H9 (cell line): ENCODE measurements around the gene MYL11. TPM values are rescaled to one million over a fixed set of nuclear protein-coding genes. Genes with fewer than 3 reads are reported as not detected.
A peak's percentile ranks its signal among the peaks of the same experiment; 100 is the strongest.

ENCODE experiments used
- DNase-seq: peaks from one replicate; pipeline ENCODE4 v3.0.0-alpha.2; 2017
- H2AFZ ChIP-seq: one replicate; pipeline ENCODE4 v1.6.1; 2013; ENCODE audit warnings: mild to moderate bottlenecking, low read length, control low read depth, moderate library complexity
- H2AK5ac ChIP-seq: 2 replicates; pipeline ENCODE4 v1.6.1; 2013; ENCODE audit warnings: low read length, control low read depth, mixed read lengths; ENCODE audit not compliant: insufficient read length
- H2BK120ac ChIP-seq: one replicate; pipeline ENCODE4 v1.6.1; 2013; ENCODE audit warnings: low read depth, mild to moderate bottlenecking, low read length, control low read depth, inconsistent platforms; ENCODE audit not compliant: poor library complexity, severe bottlenecking
- H2BK12ac ChIP-seq: 2 replicates; pipeline ENCODE4 v1.6.1; 2013; ENCODE audit warnings: low read length, control low read depth, mixed read lengths, low read depth; ENCODE audit not compliant: insufficient read length
- H2BK15ac ChIP-seq: 2 replicates; pipeline ENCODE4 v1.6.1; 2013; ENCODE audit warnings: low read depth, low read length, control low read depth
- H2BK20ac ChIP-seq: one replicate; pipeline ENCODE4 v1.6.1; 2013; ENCODE audit warnings: low read depth, mild to moderate bottlenecking, low read length, control low read depth, inconsistent platforms; ENCODE audit not compliant: poor library complexity, severe bottlenecking
- H2BK5ac ChIP-seq: 2 replicates; pipeline ENCODE4 v1.6.1; 2013; ENCODE audit warnings: low read length, control low read depth, mixed read lengths; ENCODE audit not compliant: insufficient read length
- H3K14ac ChIP-seq: 2 replicates; pipeline ENCODE4 v1.6.1; 2013; ENCODE audit warnings: low read length, control low read depth; ENCODE audit not compliant: insufficient read depth
- H3K18ac ChIP-seq: 2 replicates; pipeline ENCODE4 v1.6.1; 2013; ENCODE audit warnings: low read depth, mild to moderate bottlenecking, mixed read lengths, low read length, control low read depth; ENCODE audit not compliant: insufficient read length
- H3K23ac ChIP-seq: 2 replicates; pipeline ENCODE4 v1.6.1; 2013; ENCODE audit warnings: low read length, control low read depth, mixed read lengths, low read depth; ENCODE audit not compliant: insufficient read length
- H3K23me2 ChIP-seq: 2 replicates; pipeline ENCODE4 v1.6.1; 2013; ENCODE audit warnings: low read depth, mild to moderate bottlenecking, mixed read lengths, low read length, control low read depth; ENCODE audit not compliant: insufficient read length, poor library complexity, severe bottlenecking
- H3K27ac ChIP-seq: 2 replicates; pipeline ENCODE4 v1.5.1; 2013; ENCODE audit warnings: low read length, control low read depth, mixed read lengths, low read depth; ENCODE audit not compliant: insufficient read length
- H3K27me3 ChIP-seq: 2 replicates; pipeline ENCODE4 v1.6.1; 2013; ENCODE audit warnings: low read length, control low read depth, inconsistent platforms; ENCODE audit not compliant: insufficient read depth
- H3K4ac ChIP-seq: 2 replicates; pipeline ENCODE4 v1.6.1; 2013; ENCODE audit warnings: low read depth, mild to moderate bottlenecking, control low read depth, inconsistent platforms, low read length, moderate library complexity
- H3K4me1 ChIP-seq: 2 replicates; pipeline ENCODE4 v1.6.1; 2013; ENCODE audit warnings: low read length, control low read depth, inconsistent platforms; ENCODE audit not compliant: insufficient read depth
- H3K4me2 ChIP-seq: 2 replicates; pipeline ENCODE4 v1.6.1; 2013; ENCODE audit warnings: low read length, control low read depth, mixed read lengths; ENCODE audit not compliant: insufficient read length, insufficient read depth
- H3K56ac ChIP-seq: 2 replicates; pipeline ENCODE4 v1.6.1; 2013; ENCODE audit warnings: low read depth, mild to moderate bottlenecking, mixed read lengths, low read length, control low read depth; ENCODE audit not compliant: insufficient read length
- H3K79me1 ChIP-seq: 2 replicates; pipeline ENCODE4 v1.6.1; 2013; ENCODE audit warnings: low read depth, mild to moderate bottlenecking, moderate library complexity, low read length, control low read depth, inconsistent platforms; ENCODE audit not compliant: insufficient read depth, poor library complexity, severe bottlenecking
- H3K79me2 ChIP-seq: 2 replicates; pipeline ENCODE4 v1.6.1; 2013; ENCODE audit warnings: low read length, control low read depth, inconsistent platforms; ENCODE audit not compliant: insufficient read depth
- H3K9ac ChIP-seq: 2 replicates; pipeline ENCODE4 v1.6.1; 2013; ENCODE audit warnings: low read length, control low read depth, mixed read lengths; ENCODE audit not compliant: insufficient read length; ENCODE audit errors: extremely low read depth
- H3K9me3 ChIP-seq: one replicate; pipeline ENCODE4 v1.6.1; 2013; ENCODE audit warnings: low read depth, low read length, inconsistent platforms; ENCODE audit not compliant: control insufficient read depth
- H3T11ph ChIP-seq: one replicate; pipeline ENCODE4 v1.6.1; 2013; ENCODE audit warnings: mild to moderate bottlenecking, low read length, control low read depth, inconsistent platforms
- H4K20me1 ChIP-seq: one replicate; pipeline ENCODE4 v1.6.1; 2013; ENCODE audit not compliant: control insufficient read depth, insufficient read length, insufficient read depth
- H4K5ac ChIP-seq: 2 replicates; pipeline ENCODE4 v1.6.1; 2013; ENCODE audit warnings: low read depth, mild to moderate bottlenecking, mixed read lengths, low read length, control low read depth; ENCODE audit not compliant: insufficient read length
- H4K8ac ChIP-seq: replicated peaks from 2 replicates; pipeline ENCODE4 v1.6.1; 2013; ENCODE audit warnings: low read length, control low read depth, mixed read lengths, low read depth; ENCODE audit not compliant: insufficient read length
- H4K91ac ChIP-seq: 2 replicates; pipeline ENCODE4 v1.6.1; 2013; ENCODE audit warnings: low read depth, mild to moderate bottlenecking, moderate library complexity, mixed read lengths, low read length, control low read depth; ENCODE audit not compliant: insufficient read length
- H3K27ac Mint-ChIP-seq, 3 experiments: 2 replicates in 2 of 3; 3 replicates in 1 of 3; pipeline ENCODE4 v1.8.0; 2020 to 2021; ENCODE audit warnings: mixed read lengths in 3 of 3, mild to moderate bottlenecking in 1 of 3, moderate library complexity in 1 of 3
- H3K27me3 Mint-ChIP-seq: 2 replicates; pipeline ENCODE4 v1.8.0; 2021; ENCODE audit warnings: low read depth, mild to moderate bottlenecking, moderate library complexity, mixed read lengths
- H3K36me3 Mint-ChIP-seq, 3 experiments: 2 replicates in 2 of 3; 3 replicates in 1 of 3; pipeline ENCODE4 v1.8.0; 2020 to 2021; ENCODE audit warnings: low read depth in 3 of 3, mixed read lengths in 3 of 3; ENCODE audit not compliant: insufficient read depth in 1 of 3
- H3K4me1 Mint-ChIP-seq, 2 experiments: 2 replicates each; pipeline ENCODE4 v1.8.0; 2020; ENCODE audit warnings: mixed read lengths in 2 of 2
- H3K4me3 Mint-ChIP-seq, 2 experiments: 2 replicates in 1 of 2; 3 replicates in 1 of 2; pipeline ENCODE4 v1.8.0; 2020 to 2021; ENCODE audit warnings: mild to moderate bottlenecking in 2 of 2, mixed read lengths in 2 of 2, moderate library complexity in 1 of 2
- H3K9me3 Mint-ChIP-seq, 2 experiments: 2 replicates in 1 of 2; 3 replicates in 1 of 2; pipeline ENCODE4 v1.8.0; 2020; ENCODE audit warnings: mild to moderate bottlenecking in 2 of 2, mixed read lengths in 2 of 2, moderate library complexity in 1 of 2
- WGBS: extraction: QIAGEN DNeasy Blood & Tissue Kit; methylation state at CpG from one replicate; pipeline ENCODE4 v1.1.7; 2013; ENCODE audit warnings: missing lambda C conversion rate, low lambda C conversion rate, mixed read lengths; ENCODE audit not compliant: insufficient read length; ENCODE audit errors: extremely low coverage; 5-methylcytosine and 5-hydroxymethylcytosine counted together
- total RNA-seq: library from RNA; stranded (reverse); gene quantifications from 2 replicates; pipeline ENCODE4 v1.2.1, GENCODE V29; 2021
- TF ChIP-seq, protein P1 (sequence below): fragments of 200-600 bp; sonication (generic); conservative IDR thresholded peaks from 3 replicates; pipeline ENCODE4 v1.8.0; 2021; ENCODE audit warnings: antibody characterized with exemption, mild to moderate bottlenecking

The MYL11 gene
- total RNA-seq, 1 experiment from 2014 or later = 0.70 TPM

DNA sequence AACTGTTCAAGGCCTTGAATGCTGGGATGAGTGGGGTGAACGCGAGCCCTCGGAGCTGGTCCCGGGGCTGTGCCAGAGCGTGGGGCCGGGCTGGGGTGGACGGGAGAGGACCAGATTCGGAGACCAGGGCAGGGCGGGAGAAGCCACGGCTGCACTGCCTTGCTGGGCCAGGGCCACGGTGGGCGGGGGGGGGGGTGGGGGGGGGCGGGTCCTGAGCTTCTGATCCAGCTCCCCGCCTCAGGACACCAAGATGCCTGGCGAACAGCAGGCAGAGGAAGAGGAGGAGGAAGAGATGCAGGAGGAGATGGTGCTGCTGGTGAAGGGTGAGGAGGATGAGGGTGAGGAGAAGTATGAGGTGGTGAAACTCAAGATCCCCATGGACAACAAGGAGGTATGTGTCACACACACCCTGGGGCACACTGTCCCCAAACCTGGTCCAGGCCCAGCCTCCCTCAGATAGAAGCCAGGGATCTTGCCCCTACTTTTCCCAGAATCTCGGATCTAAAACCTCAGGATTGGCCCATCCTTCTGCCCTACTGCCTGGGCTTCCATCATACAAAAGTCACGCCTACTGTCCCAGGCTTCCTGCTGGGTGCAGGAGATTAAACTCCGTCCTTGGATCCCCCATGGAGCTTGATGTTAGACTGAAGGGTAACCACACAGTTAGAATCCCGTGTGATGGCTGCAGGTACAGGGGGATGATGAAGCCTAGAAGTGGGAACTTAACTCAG lies 33.4 kb downstream of the MYL11 start:
- Histone ChIP-seq H3K27ac (no peak overlapping the region), H2AFZ (no peak overlapping the region), H3K27me3 (no peaks in the 10 kb centered on the region), H4K8ac (no peak overlapping the region), H2BK20ac (no peak overlapping the region), H2BK12ac (no peak overlapping the region), H3K9me3 (no peaks in the 10 kb centered on the region), H3K4me2 (peak overlapping the region; percentile 67), H4K20me1 (no peaks in the 10 kb centered on the region), H3K4me1 (no peaks in the 10 kb centered on the region), H4K91ac (no peak overlapping the region), H2AK5ac (no peak overlapping the region), H2BK120ac (no peak overlapping the region), H3K4ac (no peak overlapping the region), H3K56ac (no peak overlapping the region), H3K18ac (peak overlapping the region; percentile 77), H2BK5ac (no peak overlapping the region), H4K5ac (no peak overlapping the region), H3K23me2 (peaks cover 4% of the 10 kb centered on the region), H3K79me2 (0 out of 2 replicates have a peak, but pooled peaks cover 1% of the 10 kb centered on the region), H3K23ac (no peak overlapping the region), H3K79me1 (no peaks in the 10 kb centered on the region), H2BK15ac (no peak overlapping the region), H3K14ac (peak overlapping the region; percentile 80), H3T11ph (no peak overlapping the region), H3K9ac (peak overlapping the region; percentile 66)
- Mint-ChIP-seq H3K4me1 (peaks cover 12 to 19% of the 10 kb centered on the region in 2 experiments), H3K9me3 (no peaks in the 10 kb centered on the region), H3K27ac (peak overlapping the region in 2 of 3 experiments; percentile 19 to 94; a peak in 4 of 7 replicates), H3K4me3 (peak overlapping the region; percentile 80 to 87), H3K36me3 (peaks cover 16 to 22% (median 16%) of the 10 kb centered on the region in 3 experiments; a peak in 6 of 7 replicates), H3K27me3 (peaks cover 2% of the 10 kb centered on the region; the same call in 1 of the 2 replicates)
- DNase-seq = no peak
- no CpG with 5 or more reads among the region's 19 CpGs for WGBS
- TF ChIP-seq, protein P1, sequence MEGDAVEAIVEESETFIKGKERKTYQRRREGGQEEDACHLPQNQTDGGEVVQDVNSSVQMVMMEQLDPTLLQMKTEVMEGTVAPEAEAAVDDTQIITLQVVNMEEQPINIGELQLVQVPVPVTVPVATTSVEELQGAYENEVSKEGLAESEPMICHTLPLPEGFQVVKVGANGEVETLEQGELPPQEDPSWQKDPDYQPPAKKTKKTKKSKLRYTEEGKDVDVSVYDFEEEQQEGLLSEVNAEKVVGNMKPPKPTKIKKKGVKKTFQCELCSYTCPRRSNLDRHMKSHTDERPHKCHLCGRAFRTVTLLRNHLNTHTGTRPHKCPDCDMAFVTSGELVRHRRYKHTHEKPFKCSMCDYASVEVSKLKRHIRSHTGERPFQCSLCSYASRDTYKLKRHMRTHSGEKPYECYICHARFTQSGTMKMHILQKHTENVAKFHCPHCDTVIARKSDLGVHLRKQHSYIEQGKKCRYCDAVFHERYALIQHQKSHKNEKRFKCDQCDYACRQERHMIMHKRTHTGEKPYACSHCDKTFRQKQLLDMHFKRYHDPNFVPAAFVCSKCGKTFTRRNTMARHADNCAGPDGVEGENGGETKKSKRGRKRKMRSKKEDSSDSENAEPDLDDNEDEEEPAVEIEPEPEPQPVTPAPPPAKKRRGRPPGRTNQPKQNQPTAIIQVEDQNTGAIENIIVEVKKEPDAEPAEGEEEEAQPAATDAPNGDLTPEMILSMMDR = no peak
